ENCODE measurements around the gene OLR1.

OLR1 gene

GRCh38 chr12:10151621-10152020, 20.3 kb downstream of the OLR1 start:
- DNase-seq, result no peak

DNA sequence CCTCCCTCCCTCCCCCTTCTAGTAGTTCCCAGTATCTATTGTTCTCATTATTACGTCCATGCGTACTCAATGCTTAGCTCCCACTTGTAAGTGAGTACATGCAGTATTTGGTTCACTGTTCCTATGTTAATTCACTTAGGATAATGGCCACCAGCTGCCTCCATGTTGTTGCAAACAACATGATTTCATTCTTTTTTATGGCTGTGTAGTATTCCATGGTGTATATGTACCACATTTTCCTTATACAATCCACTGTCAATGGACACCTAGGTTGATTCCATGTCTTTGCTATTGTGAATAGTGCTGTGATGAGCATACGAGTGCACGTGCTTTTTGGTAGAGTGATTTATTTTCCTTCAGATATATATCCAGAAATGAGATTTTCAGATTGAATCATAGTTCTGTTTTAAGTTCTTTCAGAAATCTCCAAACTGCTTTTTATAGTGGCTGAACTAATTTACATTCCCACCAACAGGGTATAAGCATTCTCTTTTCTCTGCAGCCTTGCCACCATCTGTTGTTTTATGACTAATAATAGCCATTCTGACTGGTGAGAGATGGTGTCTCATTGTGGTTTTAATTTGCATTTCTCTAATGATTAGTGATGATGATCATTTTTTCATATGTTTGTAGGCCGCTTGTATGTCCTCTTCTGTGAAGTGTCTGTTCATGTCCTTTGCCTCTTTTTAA, 24.1 kb downstream of the OLR1 start:
- DNase-seq, result no peak

GRCh38 chr12:10142976-10143589, 28.8 kb downstream of the OLR1 start:
- DNase-seq, result no peak

- no peak for DNase-seq
Observed at GRCh38 chr12:10140001-10140400, 31.9 kb downstream of the OLR1 start.

- no peak for DNase-seq
Observed at GRCh38 chr12:10136637-10137205, 35.2 kb downstream of the OLR1 start.

DNA sequence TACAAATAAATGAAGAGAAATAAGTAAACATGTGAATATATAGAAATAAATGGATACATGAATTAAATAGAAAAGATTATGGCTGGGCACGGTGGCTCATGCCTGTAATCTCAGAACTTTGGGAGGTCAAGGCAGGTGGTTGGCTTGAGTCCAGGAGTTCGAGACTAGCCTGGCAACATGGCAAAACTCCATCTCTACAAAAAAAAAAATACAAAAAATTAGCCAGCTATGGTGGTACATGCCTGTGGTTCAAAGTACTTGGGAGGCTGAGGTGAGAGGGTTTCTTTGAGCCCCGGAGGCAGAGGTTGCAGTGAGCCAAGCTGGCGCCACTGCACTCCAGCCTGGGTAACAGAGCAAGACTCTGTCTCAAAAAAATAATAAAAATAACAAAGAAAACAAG, 36.8 kb downstream of the OLR1 start:
- no peak for DNase-seq

DNA sequence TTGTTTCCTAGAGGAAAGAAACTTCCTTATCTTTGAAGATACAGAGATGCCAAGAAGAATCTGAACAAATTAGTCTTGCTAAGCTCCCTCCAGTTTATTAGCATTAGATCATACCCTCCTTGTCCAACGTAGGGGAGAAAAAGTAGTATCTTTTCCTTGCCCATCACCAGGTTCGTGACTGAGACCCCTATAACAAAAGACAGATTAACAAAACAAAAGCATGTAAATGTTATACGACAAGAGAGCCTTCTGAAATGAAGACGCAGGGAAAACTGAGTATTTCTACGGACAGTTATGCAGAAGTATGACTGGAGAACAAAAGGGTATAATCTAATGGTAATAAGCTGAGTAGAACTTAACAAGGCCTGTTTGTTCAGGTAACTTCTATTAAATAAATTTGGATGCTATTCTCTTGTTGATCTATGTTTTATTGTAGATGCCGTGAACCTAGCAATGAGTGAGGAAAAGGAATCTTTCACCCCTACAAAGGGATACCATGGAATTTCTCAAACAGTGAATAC, 39.0 kb downstream of the OLR1 start:
- no peak for DNase-seq

- no peak for DNase-seq
Observed at GRCh38 chr12:10131111-10131690, 40.7 kb downstream of the OLR1 start.

GRCh38 chr12:10130042-10130441, 41.9 kb downstream of the OLR1 start, which contains the start of gene CLEC7A:
Gene CLEC7A, minus strand, starts transcription at chr12:10130199. Its CDS starts 117 bp downstream, at chr12:10130082.
- no peak for DNase-seq

DNA sequence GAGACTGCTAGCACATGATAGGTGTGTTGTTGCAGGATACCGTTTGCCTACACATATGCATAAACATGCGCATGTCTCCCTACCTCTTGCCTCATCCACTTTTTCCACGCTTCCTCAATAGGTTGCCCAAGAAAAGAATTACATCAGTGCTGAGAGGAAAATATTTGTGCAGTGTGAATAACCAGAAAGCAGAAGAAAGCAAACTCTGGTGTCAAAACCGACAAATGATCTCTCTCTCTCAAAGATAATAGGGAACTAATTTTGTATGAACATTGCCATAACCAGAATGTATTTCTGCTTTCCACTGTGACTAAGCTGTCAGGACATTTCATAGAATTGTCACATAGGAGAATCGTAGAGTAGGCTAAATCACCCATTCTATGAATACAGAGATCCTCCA, 43.2 kb downstream of the OLR1 start:
- no peak for DNase-seq

GRCh38 chr12:10126413-10126812, 45.5 kb downstream of the OLR1 start:
- DNase-seq, result no peak

DNA sequence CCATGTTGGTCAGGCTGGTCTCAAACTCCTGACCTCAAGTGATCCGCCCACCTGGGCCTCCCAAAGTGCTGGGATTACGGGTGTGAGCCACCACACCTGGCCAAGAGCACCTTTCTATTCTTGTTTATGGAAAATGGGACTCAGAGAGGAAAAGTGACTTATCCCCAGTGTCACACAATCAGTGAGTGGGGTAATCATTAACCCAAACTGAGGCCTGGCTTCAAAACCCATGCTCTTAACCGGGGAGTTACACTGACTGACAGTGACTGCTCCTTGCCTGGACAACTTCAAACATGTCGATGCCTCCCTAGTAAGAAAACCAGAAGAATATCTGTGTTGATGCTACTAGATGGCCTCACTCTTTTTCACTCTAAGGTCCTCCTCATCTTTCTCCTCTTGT, 49.2 kb downstream of the OLR1 start:
- DNase-seq, result no peak

- DNase-seq, result no peak
Observed at GRCh38 chr12:10121278-10121677, 50.7 kb downstream of the OLR1 start.

DNA sequence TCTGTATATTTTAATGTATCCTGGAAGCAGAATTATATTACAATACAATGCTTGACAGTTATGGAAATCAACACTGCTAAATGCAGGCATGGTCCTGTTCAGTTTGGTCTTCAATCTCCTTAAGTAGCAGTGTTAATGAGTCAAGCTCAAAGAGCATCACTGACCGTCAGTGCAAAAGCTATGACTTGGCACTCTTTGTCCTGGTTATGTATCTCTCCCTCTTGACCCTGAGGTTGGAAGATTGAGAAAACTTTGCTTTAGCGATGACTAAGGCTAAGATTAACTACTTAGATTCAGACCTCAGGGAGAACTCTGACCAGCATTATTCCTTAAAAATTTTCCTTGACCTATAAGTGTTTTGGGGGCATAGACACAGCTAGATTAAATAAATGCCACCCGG, 52.9 kb downstream of the OLR1 start:
- no peak for DNase-seq

GRCh38 chr12:10115890-10116289, 56.0 kb downstream of the OLR1 start:
- DNase-seq, result no peak

GRCh38 chr12:10115311-10115710, 56.6 kb downstream of the OLR1 start:
- no peak for DNase-seq

DNA sequence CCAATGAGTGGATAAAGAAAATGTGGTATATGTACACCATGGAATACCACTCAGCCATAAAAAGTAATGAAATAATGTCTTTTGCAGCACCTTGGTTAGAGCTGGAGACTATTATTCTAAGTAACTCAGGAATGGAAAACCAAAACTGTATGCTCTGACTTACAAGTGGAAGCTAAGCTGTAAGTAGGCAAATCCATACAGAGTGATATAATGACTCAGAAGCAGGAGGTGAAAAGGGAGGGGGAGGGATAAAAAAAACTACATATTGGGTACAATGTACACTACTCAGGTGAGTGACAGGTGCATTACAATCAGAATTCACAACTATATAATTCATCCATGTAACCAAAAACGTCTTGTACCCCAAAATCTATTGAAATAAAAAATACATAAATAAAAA, 58.0 kb downstream of the OLR1 start:
- no peak for DNase-seq

DNA sequence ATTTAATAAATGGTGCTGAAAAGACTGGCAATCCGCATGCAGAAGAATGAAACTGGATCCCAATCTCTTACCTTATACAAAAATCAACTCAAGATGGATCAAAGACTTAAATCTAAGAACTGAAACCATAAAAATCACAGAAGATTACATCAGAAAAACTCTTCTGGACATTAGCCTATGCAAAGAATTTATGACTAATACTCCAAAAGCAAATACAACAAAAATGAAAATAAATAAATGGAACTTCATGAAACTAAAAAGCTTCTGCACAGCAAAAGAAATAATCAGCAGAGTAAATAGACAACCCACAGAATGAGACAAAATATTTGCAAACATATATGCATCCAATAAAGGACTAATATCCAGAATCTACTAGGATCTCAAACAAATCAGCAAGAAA, 58.9 kb downstream of the OLR1 start:
- DNase-seq, result no peak

DNA sequence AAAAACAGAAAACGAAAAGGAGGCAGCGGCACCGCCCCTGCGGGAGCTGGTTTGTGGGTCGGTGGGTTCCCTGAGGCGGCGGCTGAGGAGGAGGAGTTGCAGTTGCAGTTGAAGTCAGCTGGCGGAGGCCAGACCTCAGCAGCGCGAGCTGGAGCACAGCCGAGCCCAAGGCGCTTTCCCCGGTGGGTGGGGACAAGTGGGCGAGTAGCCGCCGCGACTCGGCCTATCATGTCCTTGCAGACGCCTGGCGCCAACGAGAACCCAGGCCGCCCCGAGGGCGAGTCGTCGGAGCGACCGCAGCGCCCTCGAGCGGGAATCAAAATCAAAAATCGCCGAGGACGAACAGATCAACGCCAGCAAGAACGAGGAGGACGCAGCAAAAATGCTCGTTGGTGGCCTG, 60.5 kb downstream of the OLR1 start:
- DNase-seq, result no peak

DNA sequence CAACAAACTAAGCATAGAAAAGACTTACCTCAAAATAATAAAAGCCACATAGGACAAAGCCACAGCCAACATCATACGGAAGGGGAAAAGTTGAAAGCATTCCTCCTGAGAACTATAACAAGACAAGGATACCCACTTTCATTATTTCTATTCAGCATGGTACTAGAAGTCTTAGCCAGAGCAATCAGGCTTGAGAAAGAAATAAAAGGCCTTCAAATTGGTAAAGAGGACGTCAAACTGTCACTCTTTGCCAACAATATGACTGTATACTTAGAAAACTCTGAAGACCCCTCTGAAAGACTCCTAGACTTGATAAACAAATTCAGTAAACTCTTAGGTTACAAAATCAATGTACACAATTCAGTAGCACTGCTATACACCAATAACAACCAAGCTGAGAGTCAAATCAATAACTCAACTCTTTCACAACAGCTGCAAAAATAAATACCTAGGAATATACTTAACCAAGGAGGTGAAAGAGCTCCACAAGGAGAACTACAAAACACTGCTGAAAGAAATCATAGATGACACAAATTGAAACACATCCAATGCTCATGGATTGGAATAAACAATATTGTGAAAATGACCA, 61.6 kb downstream of the OLR1 start:
- no peak for DNase-seq

Measured in NCI-H774 (cell line).